A172 (cell line): ENCODE results near the gene CFAP70. TPM values are rescaled to one million over a fixed set of nuclear protein-coding genes. Genes with fewer than 3 reads are reported as not detected.

Experiments
- DNase-seq: peaks from one replicate; pipeline ENCODE4 v3.0.0-alpha.2; 2015; ENCODE audit warnings: low spot score
- total RNA-seq: library from RNA; depleted of rRNA; stranded (reverse); fragments of >200 nt; shearing (Covaris generic); gene quantifications from 2 replicates; pipeline ENCODE4 v1.2.3, GENCODE V29; 2014

Gene CFAP70
- total RNA-seq, 1 experiment from 2014 or later = 0.36 TPM

DNA sequence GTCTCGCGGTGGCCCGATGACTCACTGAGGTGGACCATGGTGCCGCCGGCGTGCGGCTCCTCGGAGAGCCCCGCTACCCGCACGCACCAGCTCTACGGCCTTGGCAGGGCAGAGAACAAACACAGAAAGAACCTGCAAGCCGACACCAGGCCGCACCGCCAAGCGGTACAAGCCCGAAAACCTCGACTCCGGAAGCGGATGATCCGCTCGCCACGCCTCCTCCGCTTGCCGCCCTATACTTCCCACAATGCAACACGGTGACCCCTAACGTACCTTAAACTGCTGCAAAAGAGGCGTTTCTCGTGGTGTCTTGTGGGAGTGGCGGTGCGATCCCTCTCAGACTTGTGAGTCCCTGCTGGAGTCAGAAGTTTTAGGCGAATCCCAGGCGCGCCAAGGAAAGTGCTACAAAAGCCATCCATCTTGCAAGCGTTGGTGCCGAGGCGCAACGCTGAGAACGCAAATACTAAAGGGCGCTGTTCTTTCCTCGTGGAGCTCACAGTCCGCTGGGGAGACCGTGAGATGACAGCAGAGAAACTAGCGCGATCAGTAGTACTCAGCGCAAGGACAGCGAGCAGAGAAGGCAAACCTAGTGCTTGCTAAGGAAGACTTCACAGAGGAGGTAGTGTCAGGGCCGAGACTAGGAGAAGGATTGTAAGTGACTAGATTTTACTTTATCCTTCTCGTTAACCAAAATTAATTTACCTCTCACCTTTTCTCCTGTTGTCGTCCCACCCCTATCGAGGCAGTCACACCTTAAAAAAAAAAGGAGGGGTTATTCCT lies 106.0 kb downstream of the CFAP70 start, which contains the start of gene MRPS16:
MRPS16 (minus strand) TSS at position 200 of the 780 bp plus-strand sequence; CDS start at position 38, 162 bp downstream.
- DNase-seq = peak; percentile 95

DNA sequence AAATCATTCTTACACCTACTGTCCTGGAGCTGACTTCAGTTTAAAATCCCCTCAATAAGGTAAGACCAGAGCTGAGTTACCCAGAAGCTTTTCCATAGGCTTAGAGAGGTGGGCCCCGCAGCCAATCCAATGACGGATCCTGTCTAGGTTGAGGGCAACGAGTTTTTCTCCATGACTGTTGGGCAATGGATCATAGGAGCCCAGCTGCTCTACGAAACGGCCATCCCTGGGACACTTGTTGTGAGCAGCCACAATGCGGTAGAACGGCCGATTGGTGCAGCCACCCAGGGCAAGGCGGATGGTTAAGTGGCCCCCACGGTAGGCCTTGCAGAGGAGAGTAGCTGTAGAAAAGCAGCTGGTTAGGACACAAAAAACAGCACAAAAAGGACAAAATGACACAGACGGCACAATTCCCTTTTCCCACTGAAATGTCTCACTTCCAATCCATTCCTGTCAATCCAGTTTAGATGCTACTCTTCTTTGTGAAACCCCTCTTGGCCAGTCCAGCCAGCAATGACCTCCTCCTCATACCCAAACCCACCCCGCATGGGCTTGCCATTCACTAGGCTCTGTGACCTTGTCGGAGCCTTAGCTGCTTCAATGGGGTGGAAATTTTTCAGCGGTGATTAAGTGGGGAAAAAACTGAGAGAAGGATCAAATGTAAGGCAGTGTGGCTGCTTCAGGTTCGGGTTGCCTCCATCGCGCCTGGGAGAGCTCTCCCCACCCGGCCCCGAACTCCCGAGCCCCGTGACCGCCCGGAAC lies 106.8 kb downstream of the CFAP70 start:
- no peak for DNase-seq

DNA sequence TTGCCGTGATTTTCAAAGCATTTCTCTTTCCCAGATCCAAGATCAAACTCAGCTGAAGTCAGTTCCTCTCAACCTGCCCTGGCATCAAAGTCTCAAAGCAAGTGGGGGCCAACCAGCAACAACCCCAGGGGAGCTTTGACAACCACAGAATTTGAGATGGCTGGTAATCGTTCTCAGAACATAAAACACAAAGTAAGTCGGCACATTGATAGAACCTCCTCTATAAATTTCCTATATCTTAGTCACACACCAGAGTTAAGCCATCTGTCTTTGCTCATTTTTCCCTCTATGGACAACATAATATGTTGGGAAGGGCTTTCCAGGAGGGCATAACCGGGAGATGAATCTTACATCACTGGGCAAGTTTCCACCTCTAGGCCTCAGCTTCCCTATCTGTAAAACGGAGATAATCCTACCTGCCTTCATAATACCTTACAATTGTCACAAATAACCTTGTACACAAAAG lies 110.4 kb downstream of the CFAP70 start:
- no peak for DNase-seq

DNA sequence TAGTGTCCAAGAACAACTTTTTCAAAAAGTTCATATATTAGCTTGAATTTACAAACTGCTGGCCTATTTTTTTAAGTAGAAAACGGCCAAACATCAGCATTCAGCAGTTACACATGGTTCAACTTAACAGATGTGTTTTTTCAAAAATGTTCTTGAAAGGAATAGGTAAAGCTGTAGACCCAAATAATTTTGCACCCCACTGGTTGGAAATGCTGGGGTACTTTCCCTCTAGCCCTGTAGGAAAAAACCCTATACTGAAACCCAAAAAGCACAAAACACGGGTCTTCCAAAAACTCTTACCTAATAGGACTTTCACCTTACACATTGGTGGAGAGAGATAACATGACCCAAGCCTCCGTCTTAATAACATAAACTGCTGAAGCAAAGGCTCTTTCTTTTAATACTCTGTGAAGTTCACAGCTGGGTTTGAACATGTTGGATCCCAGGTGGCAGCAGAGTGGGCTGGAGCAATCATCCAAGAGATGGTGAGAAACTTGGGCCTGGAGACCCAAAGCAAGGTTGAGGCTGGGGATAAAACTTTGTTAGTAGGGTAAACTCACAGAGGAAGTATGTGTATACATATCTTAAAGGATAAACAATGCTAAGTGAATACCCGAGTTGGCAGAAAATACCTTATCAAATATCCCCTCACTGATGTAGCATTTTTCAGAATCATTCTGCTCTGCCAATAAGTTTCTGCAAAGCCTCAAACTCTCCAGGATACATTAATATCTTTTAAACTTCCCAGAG lies 111.0 kb downstream of the CFAP70 start:
- peak; percentile 16 for DNase-seq

DNA sequence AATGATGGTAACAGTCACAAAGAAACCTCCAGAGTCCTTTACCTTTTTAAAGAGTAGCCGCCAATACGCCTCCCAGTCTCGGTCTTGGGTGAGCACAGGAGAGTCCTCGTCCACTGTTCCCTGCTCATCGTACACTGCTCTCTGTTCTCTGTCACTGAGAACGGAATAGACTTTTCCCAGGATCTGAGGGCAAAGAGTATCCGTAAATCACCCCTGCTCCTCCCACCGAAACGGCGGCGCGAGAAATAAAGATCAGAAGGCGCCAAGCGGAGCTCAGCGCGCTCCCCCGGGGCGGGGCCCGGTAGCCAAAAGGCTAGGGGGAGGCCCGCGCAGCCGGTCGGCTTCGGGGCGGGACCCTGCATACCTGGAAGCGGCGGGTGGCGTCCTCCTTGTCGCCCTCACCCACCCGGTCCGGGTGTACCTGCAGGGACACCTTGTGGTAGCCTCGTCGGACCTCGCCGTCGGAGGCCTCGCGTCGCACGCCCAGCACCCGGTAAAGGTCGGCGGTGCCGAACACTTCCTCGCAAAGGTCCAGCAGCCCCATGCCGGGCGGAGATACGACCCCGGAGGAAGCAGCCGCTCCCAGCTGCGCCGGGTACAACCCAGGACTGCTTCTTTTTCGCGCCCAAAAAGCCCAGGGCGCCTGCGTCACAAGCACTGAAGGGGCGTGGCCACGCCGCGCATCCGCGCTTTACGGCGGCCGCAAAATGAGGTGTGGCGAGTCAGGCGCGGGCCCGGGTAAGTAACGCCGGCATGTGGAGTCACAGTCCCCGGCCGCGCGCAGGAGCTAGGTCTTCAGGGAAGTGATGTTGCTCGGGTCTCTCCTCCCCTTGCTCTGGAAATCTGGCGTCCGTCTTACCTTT lies 111.8 kb downstream of the CFAP70 start, which contains the start of gene DNAJC9:
DNAJC9 (minus strand) TSS at position 610 of the 863 bp plus-strand sequence; CDS start at position 544, 66 bp downstream.
- DNase-seq = peak; percentile 87

DNA sequence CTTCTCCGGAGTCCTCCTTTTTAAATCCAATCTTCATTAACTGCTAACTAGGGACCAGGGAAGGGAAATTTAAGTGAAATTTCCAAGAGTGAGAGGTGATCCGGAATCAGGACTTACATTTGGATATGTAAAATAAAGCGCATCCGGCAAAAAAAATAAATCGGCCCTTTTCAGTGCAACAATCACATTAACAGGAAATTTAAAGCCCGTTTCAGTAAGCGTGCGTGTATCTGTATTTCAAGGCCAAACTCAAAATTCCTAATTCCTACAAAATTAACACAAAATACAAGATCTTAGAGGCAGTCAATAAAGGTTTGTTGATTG lies 112.4 kb downstream of the CFAP70 start:
- no peak for DNase-seq

DNA sequence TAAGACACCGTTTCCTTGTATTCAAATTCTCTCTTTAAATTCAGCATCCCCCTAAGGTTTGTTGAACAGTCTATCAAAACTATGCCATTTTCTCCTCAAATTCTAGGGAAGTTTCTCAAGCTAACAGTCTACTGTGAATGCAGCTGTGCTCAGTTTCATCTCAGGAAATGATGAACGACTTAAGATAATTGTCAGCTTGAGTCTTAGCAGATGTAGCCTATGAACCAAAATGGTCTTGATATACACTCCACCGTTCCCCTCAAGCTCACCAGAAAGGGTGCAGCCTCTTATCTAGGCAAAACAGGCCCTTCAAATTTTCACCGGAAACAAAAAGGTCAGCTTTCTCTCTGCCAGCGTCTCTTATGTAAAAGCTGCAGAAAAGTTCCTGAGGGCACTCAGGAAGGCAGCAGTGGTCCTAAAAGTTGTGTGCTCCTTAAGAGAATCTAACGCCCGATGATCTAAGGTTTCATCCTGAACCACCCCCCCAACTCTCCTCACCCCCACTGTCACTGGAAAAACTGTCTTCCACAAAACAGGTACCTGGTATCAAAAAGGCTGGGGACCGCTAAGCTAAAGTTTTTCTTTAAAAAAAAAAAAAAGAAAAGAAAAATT lies 113.7 kb downstream of the CFAP70 start:
- DNase-seq = no peak

DNA sequence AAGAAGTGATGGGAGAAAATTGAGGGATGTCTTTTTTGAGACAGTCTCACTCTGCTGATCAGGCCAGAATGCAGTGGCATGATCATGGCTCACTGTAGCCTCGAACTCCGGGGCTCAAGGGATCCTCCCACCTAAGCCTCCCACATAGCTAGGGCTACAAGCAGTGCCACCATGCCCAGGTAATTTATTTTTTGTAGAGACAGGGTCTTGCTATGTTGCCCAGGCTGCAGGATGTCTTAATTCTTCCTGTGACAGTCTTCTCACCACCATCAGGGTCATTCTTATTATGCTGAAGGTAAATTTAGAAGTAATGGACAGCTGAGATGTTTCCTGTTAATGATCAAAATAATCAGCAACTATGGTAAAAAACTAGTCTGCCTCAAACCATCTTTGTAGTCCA lies 118.8 kb downstream of the CFAP70 start:
- DNase-seq = no peak

DNA sequence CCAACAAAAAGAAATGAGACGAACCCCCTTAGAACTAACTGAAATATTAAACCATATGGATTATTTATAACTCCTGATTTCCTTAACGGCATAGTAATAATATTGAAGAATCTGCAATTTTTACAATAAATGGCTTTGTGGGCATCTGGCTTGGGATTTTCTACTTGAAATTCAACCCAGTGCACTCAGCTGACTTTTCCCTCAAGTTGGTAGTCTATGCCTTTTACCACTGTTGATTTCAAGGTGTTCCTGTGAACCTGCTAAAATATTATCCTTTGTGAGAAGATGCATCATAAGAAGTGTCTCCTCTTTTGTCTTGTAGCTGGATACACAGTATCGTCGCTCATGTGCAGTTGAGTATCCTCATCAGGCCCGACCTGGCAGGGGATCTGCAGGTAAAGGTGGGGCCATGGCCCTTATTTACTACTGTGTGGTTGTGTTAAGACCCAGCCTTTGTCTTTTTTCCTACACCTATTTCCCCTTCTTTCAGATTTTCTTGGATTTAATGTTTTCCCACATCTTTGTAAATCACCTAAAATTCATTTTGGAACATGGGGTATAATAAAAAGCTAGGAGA lies 119.6 kb downstream of the CFAP70 start:
- DNase-seq = no peak

DNA sequence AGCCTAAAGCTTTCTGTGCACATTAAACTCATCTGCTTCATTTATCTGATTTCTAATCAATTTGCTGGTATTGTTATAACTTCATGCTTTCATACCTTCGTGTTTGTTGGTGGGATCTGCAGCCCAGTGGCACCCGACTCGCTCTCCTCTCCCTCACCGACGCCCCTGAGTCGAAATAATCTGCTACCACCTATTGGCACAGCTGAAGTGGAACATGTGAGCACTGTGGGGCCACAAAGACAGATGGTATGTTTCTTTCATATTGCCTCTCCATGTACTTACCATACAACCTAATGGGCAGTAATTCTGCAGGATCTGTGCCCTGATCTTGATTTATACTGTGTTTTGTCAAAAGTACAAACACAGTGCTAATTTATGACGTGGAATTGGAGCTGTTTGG lies 124.0 kb downstream of the CFAP70 start:
- no peak for DNase-seq

DNA sequence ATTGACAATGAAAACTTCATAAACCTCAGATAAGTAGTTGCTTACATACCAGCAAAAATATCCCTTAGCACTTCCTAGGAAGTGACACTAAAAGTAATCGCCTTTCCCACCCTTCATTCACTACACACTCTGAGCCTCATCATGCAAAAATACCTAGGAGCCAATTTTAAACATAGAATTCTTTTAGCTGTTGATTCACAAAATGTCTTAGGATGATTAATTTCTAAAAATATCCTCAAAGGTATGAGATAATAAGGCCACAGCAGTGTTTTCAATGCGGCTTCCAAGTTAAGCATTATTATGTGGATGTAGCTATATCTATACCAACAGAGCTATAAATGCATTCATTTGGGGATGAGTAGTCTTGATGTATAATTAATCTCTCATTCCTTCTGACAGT lies 124.8 kb downstream of the CFAP70 start:
- no peak for DNase-seq

DNA sequence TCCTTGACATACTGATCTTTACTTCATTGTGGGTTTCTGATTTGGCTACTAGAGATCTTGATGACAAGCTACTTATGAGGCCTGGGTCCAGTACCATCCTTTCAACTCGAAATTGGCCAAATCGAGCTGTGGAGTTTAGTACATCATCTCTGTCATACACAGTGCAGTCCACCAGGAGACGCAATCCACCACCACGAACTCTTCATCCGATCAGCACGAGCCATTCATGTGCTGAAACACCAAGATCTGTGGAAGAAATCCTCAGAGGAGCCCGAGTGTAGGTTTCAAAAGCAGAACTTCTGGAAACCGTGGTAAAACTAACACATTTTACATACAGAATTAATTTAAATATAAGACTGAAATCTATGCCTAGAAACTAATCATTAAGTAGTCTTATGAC lies 125.8 kb downstream of the CFAP70 start:
- no peak for DNase-seq

DNA sequence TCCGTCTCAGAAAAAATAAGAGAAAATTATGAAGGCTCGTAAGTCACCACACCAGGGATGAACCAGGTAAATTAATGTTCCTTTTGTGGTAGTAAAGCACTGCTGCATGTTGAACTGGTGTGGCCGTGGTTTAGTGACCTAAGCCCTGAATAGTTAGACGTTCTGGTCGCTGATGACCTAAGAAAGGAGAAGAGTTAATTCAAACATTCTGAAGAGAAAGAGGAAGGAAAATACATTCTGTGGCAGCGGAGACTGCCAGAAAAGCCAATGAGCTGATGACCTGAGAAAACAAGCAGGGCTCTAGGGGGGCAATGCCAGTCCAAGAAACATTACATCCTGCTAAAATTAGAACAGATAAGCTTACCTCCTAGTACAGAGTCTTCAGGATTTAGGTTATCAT lies 129.1 kb downstream of the CFAP70 start:
- no peak for DNase-seq

DNA sequence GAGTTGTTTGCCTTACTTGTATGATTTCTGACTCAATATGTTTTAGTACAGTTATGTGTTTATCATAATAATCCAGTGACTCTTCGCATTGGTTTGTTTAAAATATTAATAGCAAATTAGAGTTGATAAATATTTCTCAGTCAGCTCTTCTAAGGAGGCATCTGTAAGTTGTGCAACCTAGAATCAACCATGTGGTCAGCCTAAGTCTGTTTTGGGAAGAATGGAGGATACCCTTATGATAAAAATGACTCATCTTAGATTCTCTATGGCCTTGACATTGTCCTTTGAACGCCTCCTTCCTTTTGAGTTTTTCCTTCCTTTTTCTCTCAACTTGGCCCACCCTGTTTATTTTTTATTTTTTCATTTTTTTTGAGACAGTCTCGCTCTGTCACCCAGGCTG lies 130.4 kb downstream of the CFAP70 start:
- no peak for DNase-seq

DNA sequence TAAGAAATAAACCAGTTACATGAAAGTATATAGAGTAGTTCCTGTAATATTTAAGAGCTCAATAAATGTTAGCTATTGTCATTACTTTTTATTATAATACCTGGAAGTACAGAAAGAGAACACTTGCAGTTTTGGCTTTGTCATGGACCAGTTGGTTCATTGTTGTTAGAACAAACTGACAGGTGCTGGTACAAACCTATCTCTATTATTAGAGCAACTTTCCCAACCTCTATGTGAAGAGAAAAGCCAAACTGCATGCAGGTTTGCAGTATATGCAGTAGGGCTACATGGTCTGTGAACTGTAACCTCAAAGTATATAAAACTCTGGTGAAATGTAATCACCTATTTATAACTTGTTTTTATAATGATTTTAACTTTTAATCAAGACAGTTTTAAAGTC lies 132.0 kb downstream of the CFAP70 start:
- DNase-seq = no peak

DNA sequence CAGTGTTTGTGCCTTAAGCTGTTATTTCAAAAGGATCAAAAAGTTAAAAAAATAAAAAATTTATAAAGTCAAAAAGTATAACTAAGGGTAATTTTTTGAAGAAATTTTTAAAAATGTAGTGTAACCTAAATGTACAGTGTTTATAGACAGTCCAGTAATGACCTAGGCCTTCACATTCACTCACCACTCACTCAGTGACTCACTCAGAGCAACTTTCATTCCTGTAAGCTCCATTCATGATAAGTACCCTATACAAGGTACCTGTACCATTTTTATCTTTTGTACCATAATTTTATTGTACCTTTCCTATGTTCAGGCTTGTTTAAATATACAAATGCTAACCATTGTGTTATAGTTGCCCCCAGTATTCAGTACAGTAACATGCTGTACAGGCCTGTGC lies 133.1 kb downstream of the CFAP70 start:
- no peak for DNase-seq

DNA sequence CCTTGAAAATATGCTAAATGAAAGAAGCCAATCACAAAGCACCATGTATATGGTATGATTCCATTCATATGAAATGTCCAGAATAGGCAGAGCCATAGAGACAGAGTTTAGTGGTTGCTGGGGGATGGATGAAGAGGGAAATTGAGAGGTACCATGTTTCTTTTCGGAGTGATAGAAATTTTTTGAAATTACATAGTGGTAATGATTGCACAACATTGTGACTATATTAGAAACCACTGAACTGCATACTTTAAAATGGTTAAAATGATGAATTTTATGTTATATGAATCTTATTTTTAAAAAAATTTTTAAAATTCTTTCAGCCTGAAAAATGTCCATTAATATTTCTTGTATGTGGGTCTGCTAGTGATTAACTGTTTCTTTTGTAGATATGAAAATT lies 137.7 kb downstream of the CFAP70 start:
- DNase-seq = no peak

DNA sequence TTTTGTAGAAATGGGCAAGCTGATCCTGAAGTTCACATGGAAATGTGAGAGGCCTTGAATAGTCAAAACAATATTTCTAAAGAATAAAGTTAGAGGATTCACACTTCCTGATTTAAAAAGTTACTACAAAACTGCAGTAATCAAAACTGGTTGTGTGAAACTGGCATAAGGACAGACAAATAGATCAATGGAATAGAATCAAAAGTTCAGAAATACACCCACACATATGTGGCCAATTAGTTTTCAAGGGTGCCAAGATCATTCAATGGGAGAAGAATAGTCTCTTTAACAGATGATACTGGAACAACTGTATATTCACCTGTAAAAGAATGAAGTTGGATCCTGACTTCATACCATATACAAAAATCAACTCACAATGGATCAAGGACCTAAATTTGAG lies 139.3 kb downstream of the CFAP70 start:
- no peak for DNase-seq

DNA sequence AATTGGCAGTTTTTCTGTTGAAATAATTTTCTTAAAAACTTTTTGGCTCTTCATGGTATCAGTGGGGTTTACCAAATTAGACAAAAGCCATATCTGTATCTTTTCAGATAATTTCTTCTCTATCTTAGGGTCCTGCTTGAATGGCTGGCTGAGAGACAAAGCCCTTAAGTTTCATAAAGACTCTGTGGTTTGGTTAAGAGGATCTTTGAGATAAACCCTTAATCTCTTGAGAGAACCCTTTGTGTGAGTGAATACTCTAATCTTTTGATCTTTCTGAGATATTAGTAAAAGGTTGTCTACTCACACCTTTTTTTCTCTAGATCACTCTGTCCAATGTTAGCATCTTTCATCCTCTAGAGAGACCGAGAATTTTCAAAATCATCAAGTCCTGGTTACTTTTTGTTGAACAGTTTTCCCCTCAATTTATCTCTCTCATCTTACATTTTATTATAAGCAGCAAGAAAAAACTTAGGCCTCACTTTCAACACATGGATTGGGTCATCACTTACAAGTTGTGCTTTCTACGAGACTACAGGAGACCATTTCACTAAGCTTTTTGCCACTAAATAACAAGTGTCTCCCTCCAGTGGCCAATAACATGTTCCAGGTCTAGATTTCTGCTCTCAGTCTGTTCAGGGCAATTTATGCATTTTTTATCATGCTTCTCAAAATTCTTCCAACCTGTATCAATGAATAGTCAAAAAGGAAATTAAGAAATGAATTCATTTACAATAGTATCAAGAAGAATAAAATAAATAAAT lies 140.1 kb downstream of the CFAP70 start:
- peak; percentile 32 for DNase-seq

DNA sequence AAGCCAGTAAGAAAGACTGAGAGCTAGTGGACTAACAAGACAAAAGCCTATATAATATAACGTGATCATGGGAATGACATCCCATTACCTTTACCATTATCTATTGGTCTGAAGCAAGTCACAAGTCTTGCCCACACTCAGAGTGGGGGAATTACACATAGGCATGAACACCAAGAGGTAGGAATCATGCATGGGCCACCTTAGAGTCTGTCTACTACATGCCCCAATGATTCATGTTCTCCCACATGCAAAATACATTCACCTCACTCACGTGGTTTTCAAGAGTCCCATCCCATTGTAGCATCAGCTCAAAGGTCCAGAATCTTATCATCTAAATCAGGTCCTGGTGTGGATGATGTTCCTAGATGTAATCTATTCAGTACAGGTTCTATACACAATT lies 141.0 kb downstream of the CFAP70 start:
- DNase-seq = no peak
